BJ (cell line): Measurements from ENCODE around the gene LITAF. TPM values are rescaled to one million over a fixed set of nuclear protein-coding genes. Genes with fewer than 3 reads are reported as not detected.
"Not testable (repeated sequence)": the region's sequence is repeated elsewhere in the genome, so short reads cannot be mapped to it uniquely, and the experiment has no call there.

Source experiments
- CTCF ChIA-PET: fragments of 350-600 bp; formaldehyde crosslinking; extraction: SDS; loops from one replicate; lab custom pipeline; 2021; ENCODE audit warnings: antibody characterized with exemption, inconsistent platforms; lab: Yijun Ruan, JAX
- POLR2A ChIA-PET: fragments of 300-600 bp; sonication (Branson Sonifier 250); formaldehyde crosslinking; extraction: SDS; loops from one replicate; lab custom pipeline; 2021; ENCODE audit warnings: antibody characterized with exemption; lab: Charles Lee
- DNase-seq: peaks from one replicate; pipeline ENCODE4 v3.0.0-alpha.2; 2011; ENCODE audit warnings: low read depth
- H3K27me3 ChIP-seq: 2 replicates; pipeline ENCODE4 v1.6.0; 2011; ENCODE audit warnings: low read length; ENCODE audit not compliant: control insufficient read depth, insufficient read depth
- H3K36me3 ChIP-seq: 2 replicates; pipeline ENCODE4 v1.5.1; 2011; ENCODE audit warnings: low read length; ENCODE audit not compliant: control insufficient read depth, insufficient read depth
- H3K4me3 ChIP-seq: 2 replicates; pipeline ENCODE4 v1.5.1; 2011; ENCODE audit warnings: low read depth, mild to moderate bottlenecking, control low read depth, low read length
- polyA plus RNA-seq: library from polyadenylated mRNA; depleted of rRNA; stranded (reverse); fragments of >200 nt; gene quantifications from 2 replicates; pipeline ENCODE4 v1.2.3, GENCODE V29; 2011
- TF ChIP-seq, protein P1 (sequence below): IDR thresholded peaks from 2 replicates; pipeline ENCODE4 v1.5.1; 2011; ENCODE audit warnings: low read depth, mild to moderate bottlenecking, control low read depth, inconsistent platforms, low read length, moderate library complexity; ENCODE audit not compliant: insufficient read depth

Gene LITAF
- polyA plus RNA-seq, 1 experiment: 212 TPM

DNA sequence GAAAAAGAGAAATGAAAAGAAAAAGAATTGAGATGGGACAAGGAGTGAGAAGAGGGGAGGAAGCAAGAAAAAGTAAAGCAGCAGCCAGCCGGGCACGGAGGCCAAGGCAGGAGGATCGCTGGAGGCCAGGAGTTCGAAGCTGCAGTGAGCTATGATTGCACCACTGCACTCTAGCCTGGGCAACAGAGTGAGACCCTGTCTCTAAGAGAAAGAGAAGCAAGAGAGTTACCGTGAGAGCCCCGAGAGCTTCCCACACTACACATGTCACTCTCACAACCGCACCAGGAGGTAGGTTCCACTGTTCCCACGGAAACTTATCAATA, 18.8 kb upstream of the LITAF start:
- no peak for DNase-seq
- no peaks in the 10 kb centered on the region for H3K36me3 ChIP-seq
- POLR2A ChIA-PET: no interaction called here
- H3K4me3 ChIP-seq: no peak overlapping the region
- H3K27me3 ChIP-seq: no peaks in the 10 kb centered on the region; the same call in none of the 2 replicates
- TF ChIP-seq, protein P1, sequence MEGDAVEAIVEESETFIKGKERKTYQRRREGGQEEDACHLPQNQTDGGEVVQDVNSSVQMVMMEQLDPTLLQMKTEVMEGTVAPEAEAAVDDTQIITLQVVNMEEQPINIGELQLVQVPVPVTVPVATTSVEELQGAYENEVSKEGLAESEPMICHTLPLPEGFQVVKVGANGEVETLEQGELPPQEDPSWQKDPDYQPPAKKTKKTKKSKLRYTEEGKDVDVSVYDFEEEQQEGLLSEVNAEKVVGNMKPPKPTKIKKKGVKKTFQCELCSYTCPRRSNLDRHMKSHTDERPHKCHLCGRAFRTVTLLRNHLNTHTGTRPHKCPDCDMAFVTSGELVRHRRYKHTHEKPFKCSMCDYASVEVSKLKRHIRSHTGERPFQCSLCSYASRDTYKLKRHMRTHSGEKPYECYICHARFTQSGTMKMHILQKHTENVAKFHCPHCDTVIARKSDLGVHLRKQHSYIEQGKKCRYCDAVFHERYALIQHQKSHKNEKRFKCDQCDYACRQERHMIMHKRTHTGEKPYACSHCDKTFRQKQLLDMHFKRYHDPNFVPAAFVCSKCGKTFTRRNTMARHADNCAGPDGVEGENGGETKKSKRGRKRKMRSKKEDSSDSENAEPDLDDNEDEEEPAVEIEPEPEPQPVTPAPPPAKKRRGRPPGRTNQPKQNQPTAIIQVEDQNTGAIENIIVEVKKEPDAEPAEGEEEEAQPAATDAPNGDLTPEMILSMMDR: no peak
- CTCF ChIA-PET: no interaction called here

DNA sequence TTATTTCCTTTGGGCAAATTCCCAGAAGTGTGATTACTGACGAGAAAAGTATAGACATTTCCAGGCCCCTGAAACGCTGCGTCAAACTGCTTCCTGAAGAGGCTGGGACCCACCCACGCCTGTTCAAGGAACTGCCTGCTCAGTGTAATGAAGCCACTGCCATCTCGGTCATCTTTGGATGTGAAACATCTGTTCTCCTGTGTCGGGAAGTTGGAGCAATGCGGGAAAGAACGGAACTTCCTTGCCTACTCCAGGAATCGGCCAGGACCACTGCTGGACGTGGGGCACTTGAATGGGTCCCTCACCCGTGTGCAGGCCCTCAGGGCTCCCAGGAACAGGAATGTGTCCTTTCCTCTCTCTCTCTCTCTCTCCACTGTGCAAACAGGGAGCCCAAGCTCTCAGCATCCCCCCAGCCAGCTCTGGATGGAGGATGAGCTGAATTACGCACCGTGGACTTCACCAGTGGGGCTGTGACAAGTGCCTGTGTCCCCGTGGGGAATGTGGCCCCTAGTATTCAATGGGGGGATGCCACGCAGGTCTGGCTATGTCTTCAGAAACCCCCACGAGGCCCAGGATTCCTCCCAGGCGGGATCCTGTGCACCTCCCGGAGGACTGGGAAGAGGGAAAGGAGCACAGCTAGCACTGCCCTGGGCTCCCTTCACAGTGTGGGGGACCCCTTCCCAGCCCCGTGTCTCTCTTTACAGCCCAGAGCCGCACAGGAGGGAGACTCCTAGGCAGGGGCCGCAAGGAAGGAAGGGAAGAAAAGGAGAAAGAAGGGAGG, 18.3 kb upstream of the LITAF start:
- CTCF ChIA-PET: no interaction called here

DNA sequence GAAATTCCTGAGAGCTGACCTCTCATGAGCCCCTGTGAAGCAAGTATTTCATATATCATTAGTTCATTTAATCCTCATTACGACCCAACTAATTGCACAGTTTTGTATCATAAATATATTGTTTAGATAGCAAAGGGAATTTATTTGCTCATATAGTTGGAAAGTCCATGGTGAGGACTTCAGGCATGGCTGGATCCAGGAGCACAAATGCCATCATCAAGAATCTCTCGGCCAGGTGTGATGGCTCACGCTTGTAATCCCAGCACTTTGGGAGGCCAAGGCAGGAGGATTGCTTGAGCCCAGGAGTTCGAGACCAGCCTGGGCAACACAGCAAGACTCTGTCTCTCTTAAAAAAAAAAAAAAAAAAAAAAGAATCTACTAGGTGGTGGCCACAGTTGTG, 17.6 kb upstream of the LITAF start:
- H3K27me3 ChIP-seq, POLR2A ChIA-PET, H3K4me3 ChIP-seq, H3K36me3 ChIP-seq, DNase-seq: not testable (repeated sequence)
- CTCF ChIA-PET: interaction anchor here (1.6 kb wide), 1 partner anchor 10 kb away, joined by 4 read pairs; no protein-coding TSS in a partner anchor

More for the DNA sequence above, 18.3 kb upstream of the LITAF start:
- H3K27me3 ChIP-seq: no peaks in the 10 kb centered on the region; the same call in none of the 2 replicates
- H3K4me3 ChIP-seq: no peak overlapping the region
- TF ChIP-seq, protein P1: no peak
- POLR2A ChIA-PET: no interaction called here
- H3K36me3 ChIP-seq: no peaks in the 10 kb centered on the region
- DNase-seq: no peak

DNA sequence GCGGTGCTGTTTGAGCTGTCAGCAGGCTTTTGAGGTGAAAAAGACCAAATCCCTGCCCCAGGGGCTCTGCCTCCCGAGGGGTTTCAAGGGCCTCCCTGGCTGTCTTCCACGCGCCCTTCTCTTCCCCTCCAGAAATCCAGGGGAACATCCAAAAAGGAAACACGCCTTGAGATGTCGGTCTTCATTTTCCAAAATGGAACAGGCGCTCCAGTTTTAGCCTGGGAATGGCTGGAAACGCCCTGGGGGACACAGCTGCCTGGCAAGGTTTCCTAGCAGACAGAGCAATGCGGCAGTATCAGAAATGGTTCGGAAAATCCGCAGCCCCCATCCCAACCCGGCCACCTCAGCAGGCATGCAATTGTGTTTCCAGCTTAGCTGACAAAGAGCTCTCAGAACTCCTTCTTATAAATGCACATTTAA, 16.6 kb upstream of the LITAF start:
- Histone ChIP-seq H3K4me3 (no peak overlapping the region), H3K36me3 (no peaks in the 10 kb centered on the region), H3K27me3 (no peaks in the 10 kb centered on the region; the same call in none of the 2 replicates)
- TF ChIP-seq, protein P1: no peak
- no peak for DNase-seq
- POLR2A ChIA-PET: no interaction called here
- CTCF ChIA-PET: interaction anchor here (1.0 to 1.6 kb wide), 2 partner anchors 11 to 112 kb away, joined by 4 read pairs; no protein-coding TSS in a partner anchor

DNA sequence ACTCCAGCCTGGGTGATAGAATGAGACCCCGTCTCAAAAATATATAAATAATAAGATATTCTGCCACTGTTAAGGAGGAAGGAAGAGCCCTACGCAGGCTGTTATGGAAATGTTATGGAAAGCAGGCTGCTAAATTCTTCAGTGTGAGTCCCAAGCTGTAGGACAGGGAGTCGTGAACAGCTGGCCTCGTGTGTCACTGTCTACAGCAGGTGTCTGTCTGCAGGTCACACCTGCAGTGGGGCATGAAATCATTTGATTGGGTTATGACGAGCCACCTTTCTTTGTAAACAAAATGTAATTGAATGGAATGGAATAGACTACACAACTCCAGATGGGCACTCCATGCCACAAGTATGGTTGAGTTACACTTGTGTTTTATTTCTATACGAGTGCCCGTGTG, 15.6 kb upstream of the LITAF start:
- POLR2A ChIA-PET: no interaction called here
- CTCF ChIA-PET: interaction anchor here (1.0 to 1.6 kb wide), 2 partner anchors 20 to 40 kb away, joined by 3 to 4 read pairs; no protein-coding TSS in a partner anchor

More for the DNA sequence above, 15.6 kb upstream of the LITAF start:
- H3K4me3 ChIP-seq: no peak overlapping the region
- TF ChIP-seq, protein P1: no peak
- no peaks in the 10 kb centered on the region for H3K36me3 ChIP-seq
- DNase-seq: no peak
- H3K27me3 ChIP-seq: no peaks in the 10 kb centered on the region; the same call in none of the 2 replicates
